Activated CD8-positive, alpha-beta memory T cell treated with anti-CD3 and anti-CD28 coated beads, Interleukin-2, amount 10 ng/mL, durations not matched to agents 7 days and 5 days (primary cell): ENCODE data around the gene GHSR. TPM values are rescaled to one million over a fixed set of nuclear protein-coding genes. Genes with fewer than 3 reads are reported as not detected.
A peak's percentile ranks its signal among the peaks of the same experiment; 100 is the strongest.
"Not testable (repeated sequence)": the region's sequence is repeated elsewhere in the genome, so short reads cannot be mapped to it uniquely, and the experiment has no call there.

Experiments
- ATAC-seq: fragments of 150-1000 bp; cut with Tn5 transposase; one replicate; pipeline ENCODE4 v1.10.0; 2021; ENCODE audit warnings: moderate library complexity
- CTCF ChIA-PET: fragments of 350-600 bp; sonication (Branson Sonifier 250); formaldehyde crosslinking; loops from one replicate; lab custom pipeline; 2021; ENCODE audit warnings: antibody characterized with exemption; lab: Charles Lee
- DNase-seq: peaks from one replicate; pipeline ENCODE4 v3.0.0-alpha.2; 2020
- H3K27ac Mint-ChIP-seq: one replicate; pipeline ENCODE4 v1.8.0; 2021; ENCODE audit warnings: mild to moderate bottlenecking, mixed read lengths
- H3K27me3 Mint-ChIP-seq: one replicate; pipeline ENCODE4 v1.8.0; 2021; ENCODE audit warnings: mixed read lengths
- H3K36me3 Mint-ChIP-seq: one replicate; pipeline ENCODE4 v1.8.0; 2021; ENCODE audit warnings: mild to moderate bottlenecking, mixed read lengths
- H3K4me1 Mint-ChIP-seq: one replicate; pipeline ENCODE4 v1.8.0; 2021; ENCODE audit warnings: mixed read lengths
- H3K4me3 Mint-ChIP-seq: one replicate; pipeline ENCODE4 v1.8.0; 2021; ENCODE audit warnings: mild to moderate bottlenecking, moderate library complexity, mixed read lengths
- H3K9me3 Mint-ChIP-seq: one replicate; pipeline ENCODE4 v1.8.0; 2022; ENCODE audit warnings: low read depth, mixed read lengths
- total RNA-seq, 2 experiments: library from RNA; stranded (reverse); gene quantifications; one replicate each; pipeline ENCODE4 v1.2.3, GENCODE V29; 2021

Gene GHSR
- total RNA-seq: not detected

- ATAC-seq (peak; percentile 62), DNase-seq (peak; percentile 59)
- Mint-ChIP-seq H3K4me1 (peaks cover 32% of the 10 kb centered on the region), H3K27ac (no peak within 1 kb of the TSS), H3K4me3 (peak within 1 kb of the TSS; percentile 59), H3K9me3 (no peaks in the 10 kb centered on the region), H3K27me3 (peaks cover 82% of the 10 kb centered on the region), H3K36me3 (peaks cover 3% of the 10 kb centered on the region)
- CTCF ChIA-PET: interaction anchor here (0.6 to 4.8 kb wide), 3 partner anchors 13 to 172 kb away, joined by 3 to 27 read pairs (median 3); no protein-coding TSS in a partner anchor
These were observed at the start of gene GHSR for GRCh38 chr3:172447611-172448579. Gene GHSR (minus strand): TSS chr3:172448456. CDS start chr3:172448413, 43 bp downstream.

- not testable (repeated sequence) for H3K9me3 Mint-ChIP-seq, H3K4me3 Mint-ChIP-seq
- peaks cover 20% of the 10 kb centered on the region for H3K4me1 Mint-ChIP-seq
- ATAC-seq (peak; percentile 87), DNase-seq (peak; percentile 87)
- peaks cover 15% of the 10 kb centered on the region for H3K27me3 Mint-ChIP-seq
- peaks cover 17% of the 10 kb centered on the region for H3K36me3 Mint-ChIP-seq
- peak overlapping the region; percentile 84 for H3K27ac Mint-ChIP-seq
- CTCF ChIA-PET: interaction anchor here (0.7 to 1.2 kb wide), 5 partner anchors 22 to 189 kb away, joined by 3 to 23 read pairs (median 3); no protein-coding TSS in a partner anchor
These were observed 42.0 kb upstream of the GHSR start for GRCh38 chr3:172490198-172490669.

GRCh38 chr3:172478116-172478515 is 29.9 kb upstream of the GHSR start:
- Mint-ChIP-seq H3K4me1 (peaks cover 19% of the 10 kb centered on the region), H3K27me3 (peaks cover 10% of the 10 kb centered on the region), H3K36me3 (no peaks in the 10 kb centered on the region), H3K4me3 (no peak overlapping the region), H3K27ac (peak overlapping the region; percentile 90), H3K9me3 (no peaks in the 10 kb centered on the region)
- CTCF ChIA-PET: interaction anchor here (0.9 to 3.5 kb wide), 17 partner anchors 10 to 203 kb away, joined by 3 to 24 read pairs (median 5); no protein-coding TSS in a partner anchor
- DNase-seq: no peak
- no peak for ATAC-seq

- no peak for DNase-seq
- CTCF ChIA-PET: interaction anchor here (1.1 to 3.5 kb wide), 18 partner anchors 8 to 197 kb away, joined by 3 to 24 read pairs (median 5); no protein-coding TSS in a partner anchor
- H3K36me3 Mint-ChIP-seq: peaks cover 2% of the 10 kb centered on the region
- peaks cover 19% of the 10 kb centered on the region for H3K4me1 Mint-ChIP-seq
- no peaks in the 10 kb centered on the region for H3K9me3 Mint-ChIP-seq
- peaks cover 10% of the 10 kb centered on the region for H3K27me3 Mint-ChIP-seq
- H3K4me3 Mint-ChIP-seq: peak overlapping the region; percentile 79
- peak overlapping the region; percentile 9 for H3K27ac Mint-ChIP-seq
- ATAC-seq: no peak
These were observed 28.1 kb upstream of the GHSR start for GRCh38 chr3:172476347-172476746.

GRCh38 chr3:172475703-172476102 is 27.4 kb upstream of the GHSR start:
- Mint-ChIP-seq H3K9me3 (no peaks in the 10 kb centered on the region), H3K27ac (no peak overlapping the region), H3K36me3 (peaks cover 2% of the 10 kb centered on the region), H3K4me1 (peaks cover 19% of the 10 kb centered on the region), H3K27me3 (peaks cover 11% of the 10 kb centered on the region), H3K4me3 (no peak overlapping the region)
- no peak for ATAC-seq
- CTCF ChIA-PET: interaction anchor here (1.2 to 3.5 kb wide), 5 partner anchors 12 to 143 kb away, joined by 3 to 24 read pairs (median 14); no protein-coding TSS in a partner anchor
- no peak for DNase-seq

- CTCF ChIA-PET: interaction anchor here (0.6 to 1.3 kb wide), 2 partner anchors 10 to 125 kb away, joined by 3 to 5 read pairs; no protein-coding TSS in a partner anchor
- no peak for ATAC-seq
- H3K4me1 Mint-ChIP-seq: peaks cover 11% of the 10 kb centered on the region
- H3K9me3 Mint-ChIP-seq: no peaks in the 10 kb centered on the region
- H3K4me3 Mint-ChIP-seq: no peak overlapping the region
- DNase-seq: no peak
- H3K27ac Mint-ChIP-seq: no peak overlapping the region
- H3K27me3 Mint-ChIP-seq: peaks cover 34% of the 10 kb centered on the region
- peaks cover 2% of the 10 kb centered on the region for H3K36me3 Mint-ChIP-seq
These were observed 23.6 kb upstream of the GHSR start for GRCh38 chr3:172471903-172472302.

GRCh38 chr3:172470588-172470987 is 22.3 kb upstream of the GHSR start:
- no peak overlapping the region for H3K4me3 Mint-ChIP-seq
- no peak for DNase-seq
- H3K9me3 Mint-ChIP-seq: no peaks in the 10 kb centered on the region
- CTCF ChIA-PET: interaction anchor here (1.4 kb wide), 1 partner anchor 9 kb away, joined by 6 read pairs; no protein-coding TSS in a partner anchor
- peaks cover 34% of the 10 kb centered on the region for H3K27me3 Mint-ChIP-seq
- H3K36me3 Mint-ChIP-seq: peaks cover 2% of the 10 kb centered on the region
- ATAC-seq: no peak
- no peak overlapping the region for H3K27ac Mint-ChIP-seq
- H3K4me1 Mint-ChIP-seq: peaks cover 9% of the 10 kb centered on the region

- Mint-ChIP-seq H3K9me3 (no peaks in the 10 kb centered on the region), H3K27me3 (peaks cover 34% of the 10 kb centered on the region), H3K4me3 (no peak overlapping the region), H3K4me1 (peaks cover 9% of the 10 kb centered on the region), H3K36me3 (peaks cover 2% of the 10 kb centered on the region), H3K27ac (no peak overlapping the region)
- DNase-seq: no peak
- CTCF ChIA-PET: interaction anchor here (1.4 to 1.7 kb wide), 2 partner anchors 10 to 129 kb away, joined by 4 to 8 read pairs; no protein-coding TSS in a partner anchor
- ATAC-seq: no peak
These were observed 19.0 kb upstream of the GHSR start for GRCh38 chr3:172467170-172467824.

- Mint-ChIP-seq H3K27ac (no peak overlapping the region), H3K27me3 (peaks cover 29% of the 10 kb centered on the region), H3K4me3 (no peak overlapping the region), H3K36me3 (no peaks in the 10 kb centered on the region), H3K4me1 (peaks cover 11% of the 10 kb centered on the region), H3K9me3 (no peaks in the 10 kb centered on the region)
- ATAC-seq (no peak), DNase-seq (no peak)
- CTCF ChIA-PET: interaction anchor here (1.4 kb wide), 1 partner anchor 129 kb away, joined by 4 read pairs; no protein-coding TSS in a partner anchor
These were observed 18.4 kb upstream of the GHSR start for GRCh38 chr3:172466553-172467130.

- CTCF ChIA-PET: interaction anchor here (1.0 to 1.1 kb wide), 2 partner anchors 170 to 201 kb away, joined by 3 read pairs; no protein-coding TSS in a partner anchor
- Mint-ChIP-seq H3K27ac (no peak overlapping the region), H3K4me1 (peaks cover 11% of the 10 kb centered on the region), H3K36me3 (no peaks in the 10 kb centered on the region), H3K9me3 (no peaks in the 10 kb centered on the region), H3K27me3 (peaks cover 20% of the 10 kb centered on the region), H3K4me3 (no peak overlapping the region)
- no peak for ATAC-seq
- no peak for DNase-seq
These were observed 17.0 kb upstream of the GHSR start for GRCh38 chr3:172465281-172465680.

GRCh38 chr3:172464306-172464705 is 16.1 kb upstream of the GHSR start:
- Mint-ChIP-seq H3K4me3 (no peak overlapping the region), H3K9me3 (no peaks in the 10 kb centered on the region), H3K27me3 (peaks cover 14% of the 10 kb centered on the region), H3K4me1 (peaks cover 11% of the 10 kb centered on the region), H3K27ac (no peak overlapping the region), H3K36me3 (no peaks in the 10 kb centered on the region)
- DNase-seq (no peak), ATAC-seq (no peak)
- CTCF ChIA-PET: interaction anchor here (0.6 kb wide), 1 partner anchor 52 kb away, joined by 3 read pairs; no protein-coding TSS in a partner anchor

GRCh38 chr3:172461530-172462138 is 13.4 kb upstream of the GHSR start:
- Mint-ChIP-seq H3K27me3 (peaks cover 2% of the 10 kb centered on the region), H3K36me3 (no peaks in the 10 kb centered on the region), H3K4me3 (no peak overlapping the region), H3K4me1 (peaks cover 2% of the 10 kb centered on the region), H3K9me3 (no peaks in the 10 kb centered on the region), H3K27ac (no peak overlapping the region)
- ATAC-seq (peak; percentile 60), DNase-seq (no peak)
- CTCF ChIA-PET: interaction anchor here (0.6 to 3.8 kb wide), 29 partner anchors 9 to 607 kb away, joined by 3 to 27 read pairs (median 4); partner anchors contain the start of genes GHSR and TNFSF10
